GM21447 (cell line): ENCODE measurements around the gene PDSS1.
A peak's percentile ranks its signal among the peaks of the same experiment; 100 is the strongest.
"Not testable (repeated sequence)": the region's sequence is repeated elsewhere in the genome, so short reads cannot be mapped to it uniquely, and the experiment has no call there.

ENCODE experiments used
- ATAC-seq: cut with Tn5 transposase; IDR thresholded peaks from one replicate; pipeline ENCODE4 v1.9.1; 2021; ENCODE audit not compliant: unreplicated experiment

PDSS1 gene, protein sequence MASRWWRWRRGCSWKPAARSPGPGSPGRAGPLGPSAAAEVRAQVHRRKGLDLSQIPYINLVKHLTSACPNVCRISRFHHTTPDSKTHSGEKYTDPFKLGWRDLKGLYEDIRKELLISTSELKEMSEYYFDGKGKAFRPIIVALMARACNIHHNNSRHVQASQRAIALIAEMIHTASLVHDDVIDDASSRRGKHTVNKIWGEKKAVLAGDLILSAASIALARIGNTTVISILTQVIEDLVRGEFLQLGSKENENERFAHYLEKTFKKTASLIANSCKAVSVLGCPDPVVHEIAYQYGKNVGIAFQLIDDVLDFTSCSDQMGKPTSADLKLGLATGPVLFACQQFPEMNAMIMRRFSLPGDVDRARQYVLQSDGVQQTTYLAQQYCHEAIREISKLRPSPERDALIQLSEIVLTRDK

DNA sequence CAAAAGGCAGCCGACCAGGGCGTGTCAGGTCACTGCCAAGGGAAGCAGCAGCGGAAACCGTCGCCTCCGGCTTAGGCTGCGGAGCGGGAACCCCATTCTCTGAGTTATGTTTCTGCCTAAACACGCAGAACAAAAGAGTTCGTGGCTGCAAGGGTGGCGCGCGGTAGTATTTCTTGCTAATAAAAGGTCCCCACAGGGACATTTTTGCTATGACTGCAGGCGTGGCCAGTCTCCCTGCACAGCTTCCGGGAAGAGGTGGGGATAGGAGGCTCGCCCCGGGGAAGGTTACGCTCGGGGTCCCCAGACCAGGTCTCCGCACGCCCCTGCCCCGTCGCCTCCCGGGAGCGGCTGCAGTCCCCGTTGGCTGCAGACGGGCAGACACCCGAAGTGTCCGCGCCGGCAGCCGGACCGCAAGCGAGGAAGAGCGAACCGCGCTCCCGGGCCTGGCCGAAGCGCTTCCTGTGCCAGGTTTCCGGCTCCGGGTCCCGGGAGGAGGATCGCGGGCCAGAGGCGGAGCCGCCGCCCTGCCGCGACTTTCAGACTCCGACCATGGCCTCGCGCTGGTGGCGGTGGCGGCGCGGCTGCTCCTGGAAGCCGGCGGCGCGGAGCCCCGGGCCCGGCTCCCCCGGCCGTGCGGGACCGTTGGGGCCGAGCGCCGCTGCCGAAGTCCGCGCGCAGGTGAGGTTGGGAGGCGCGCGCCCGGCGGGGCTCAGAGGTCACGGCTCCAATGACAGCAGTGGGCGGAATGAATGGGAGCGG is at the start of gene PDSS1:
TSS of gene PDSS1 (plus strand) at position 539 of the 759 bp plus-strand sequence. CDS start at position 550, 11 bp downstream.
- peak; percentile 76 for ATAC-seq

DNA sequence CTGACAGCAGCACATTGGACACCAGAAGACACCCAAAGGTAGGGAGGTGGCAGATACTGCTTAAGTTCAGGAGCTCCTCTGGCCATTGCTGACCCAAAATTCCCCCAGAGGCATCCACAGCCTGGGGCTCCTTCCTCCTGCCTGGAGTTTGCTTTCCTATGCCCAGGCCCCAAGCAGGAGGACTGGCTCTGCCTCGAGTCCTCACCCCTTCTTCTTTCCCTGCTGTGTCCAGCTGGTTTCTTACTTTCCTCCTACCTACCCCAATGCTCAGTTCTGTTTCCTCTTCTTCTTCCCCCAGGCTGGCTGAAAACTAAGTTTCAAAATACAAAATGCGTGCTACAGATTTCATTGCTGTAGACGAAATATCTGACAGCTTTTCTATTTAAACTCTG is 49.3 kb upstream of the PDSS1 start:
- ATAC-seq = not testable (repeated sequence)

DNA sequence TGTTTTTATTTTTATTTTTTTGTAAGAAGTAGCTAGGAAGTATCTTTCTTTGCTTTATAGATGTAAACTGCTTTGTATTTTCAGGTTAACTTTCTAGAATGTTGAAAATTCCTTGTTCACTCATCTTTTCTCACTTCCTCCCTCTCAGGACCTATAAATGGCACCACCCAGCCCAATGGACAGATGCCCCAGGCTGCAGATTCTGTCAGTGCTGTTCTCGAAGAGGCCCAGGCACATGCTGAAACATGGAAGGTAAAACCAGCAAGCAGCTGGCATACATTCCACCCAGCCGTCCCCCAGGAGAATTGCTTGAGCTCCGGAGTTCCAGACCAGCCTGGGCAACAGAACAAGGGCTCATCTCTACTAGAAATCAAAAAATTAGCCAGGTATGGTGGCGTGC is 47.1 kb upstream of the PDSS1 start:
- ATAC-seq = no peak

DNA sequence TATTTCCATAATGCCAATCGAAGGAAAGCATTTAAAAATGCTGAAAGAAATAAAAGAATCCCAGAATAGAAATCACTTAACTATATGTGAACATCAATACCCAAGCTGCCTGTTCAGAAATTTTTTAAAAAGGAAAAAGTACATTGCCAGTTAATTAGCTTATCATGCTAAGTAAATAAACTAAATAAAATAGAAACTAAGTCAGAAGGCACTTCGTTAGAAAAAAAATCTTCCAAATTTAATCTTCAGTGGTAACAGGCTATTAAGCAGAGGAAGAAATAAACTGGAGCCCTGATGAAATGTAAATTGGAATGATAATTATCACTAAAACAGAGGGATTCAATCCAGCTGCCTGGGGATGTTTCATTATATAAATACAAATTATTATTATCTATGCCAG is 46.0 kb upstream of the PDSS1 start:
- not testable (repeated sequence) for ATAC-seq

DNA sequence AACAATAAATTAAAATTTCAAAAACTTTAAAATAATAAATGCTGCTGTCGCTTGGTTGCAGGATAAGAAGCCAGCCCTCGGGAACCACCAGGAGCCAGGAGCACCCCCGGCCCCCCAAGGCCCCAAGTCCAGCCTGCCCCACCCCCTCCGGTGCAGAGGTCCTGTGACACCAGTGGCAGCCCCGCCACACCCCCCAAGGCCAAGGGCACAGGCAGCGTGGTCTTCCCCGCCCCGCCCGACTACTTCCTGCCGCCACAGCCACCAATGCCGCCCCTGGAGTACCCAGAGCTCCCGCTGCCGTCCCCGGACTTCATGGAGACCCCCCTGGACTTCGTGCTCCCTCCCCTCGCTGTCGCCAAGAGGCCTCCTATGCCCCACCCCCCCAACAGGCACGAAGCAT is 44.5 kb upstream of the PDSS1 start:
- ATAC-seq = no peak

DNA sequence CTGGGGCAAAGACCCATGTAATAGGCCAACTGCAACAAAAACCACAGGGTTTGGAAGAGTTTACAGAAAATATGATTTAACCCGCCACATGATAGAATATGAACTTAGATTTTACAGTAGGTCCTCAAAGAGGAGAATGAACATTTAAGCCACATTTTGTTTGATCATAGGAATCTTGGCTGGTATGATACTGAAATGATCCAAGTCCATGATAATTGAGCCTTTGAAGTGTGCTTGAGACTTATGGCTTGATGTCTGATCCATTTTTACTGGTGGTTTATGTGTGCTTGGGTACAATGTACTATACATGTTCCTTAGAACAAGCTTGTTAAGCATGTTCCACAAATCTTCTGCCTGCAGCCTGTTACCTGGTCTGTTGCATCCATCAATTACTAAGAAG is 41.8 kb upstream of the PDSS1 start:
- no peak for ATAC-seq

DNA sequence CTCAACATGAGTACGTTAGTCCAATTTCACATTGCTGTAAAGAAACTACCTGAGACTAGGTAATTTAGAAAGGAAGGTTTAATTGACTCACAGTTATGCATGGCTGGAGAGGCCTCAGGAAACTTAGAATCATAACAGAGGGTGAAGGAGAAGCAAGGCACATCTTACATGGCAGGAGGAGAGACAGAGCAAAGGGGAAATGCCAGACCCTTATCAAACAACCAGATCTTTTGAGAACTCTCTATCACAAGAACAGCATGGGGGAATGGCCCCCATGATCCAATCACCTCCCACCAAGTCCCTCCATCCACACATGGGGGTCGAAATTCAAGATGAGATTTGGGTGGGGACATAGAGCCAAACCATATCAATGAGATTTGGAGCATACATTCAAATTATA is 34.6 kb upstream of the PDSS1 start:
- no peak for ATAC-seq

DNA sequence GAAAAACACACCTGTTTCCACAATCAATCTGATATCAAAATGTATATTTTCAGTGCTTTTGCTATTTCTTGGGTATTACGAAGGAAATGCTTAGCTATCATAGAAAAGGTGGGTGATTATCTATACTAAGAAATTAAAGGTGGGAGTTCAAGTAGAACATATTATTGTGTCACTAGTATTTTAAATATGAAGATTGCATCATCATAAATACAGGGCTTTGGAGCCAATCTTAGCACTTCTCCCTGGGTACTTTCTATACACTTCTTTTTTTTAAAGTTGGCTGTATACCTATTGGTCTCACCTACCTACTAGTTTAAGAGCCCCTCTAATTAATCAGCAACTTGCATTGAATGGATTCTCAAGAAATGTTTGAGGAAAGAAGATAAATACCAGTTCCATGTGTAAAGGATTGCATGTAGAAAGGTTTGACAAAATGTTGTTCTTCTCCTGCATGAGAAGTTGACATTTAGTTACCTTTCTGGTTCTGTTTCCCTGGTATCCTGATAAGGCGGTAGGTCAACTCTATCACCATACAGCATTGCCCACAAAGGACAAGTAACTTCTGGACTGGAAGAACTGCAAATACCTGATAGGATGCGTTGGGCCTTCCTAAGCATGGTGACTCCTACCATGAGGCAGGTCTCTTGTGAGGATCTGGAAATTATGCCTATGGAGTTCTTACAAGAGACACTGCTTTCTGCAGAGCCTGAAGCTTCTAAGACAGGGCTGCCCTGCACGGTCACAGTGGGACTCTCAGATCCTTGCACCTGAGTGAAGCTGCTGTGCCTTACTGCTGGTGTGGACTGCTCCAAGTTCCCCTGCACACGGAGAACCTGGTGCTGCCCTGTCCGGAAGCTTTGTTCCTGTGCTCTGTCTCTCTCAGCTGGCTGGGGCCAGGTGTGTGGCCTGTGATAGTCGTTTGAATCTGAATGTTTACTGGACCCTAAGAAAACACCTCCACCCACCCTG is 32.1 kb upstream of the PDSS1 start:
- ATAC-seq = no peak

DNA sequence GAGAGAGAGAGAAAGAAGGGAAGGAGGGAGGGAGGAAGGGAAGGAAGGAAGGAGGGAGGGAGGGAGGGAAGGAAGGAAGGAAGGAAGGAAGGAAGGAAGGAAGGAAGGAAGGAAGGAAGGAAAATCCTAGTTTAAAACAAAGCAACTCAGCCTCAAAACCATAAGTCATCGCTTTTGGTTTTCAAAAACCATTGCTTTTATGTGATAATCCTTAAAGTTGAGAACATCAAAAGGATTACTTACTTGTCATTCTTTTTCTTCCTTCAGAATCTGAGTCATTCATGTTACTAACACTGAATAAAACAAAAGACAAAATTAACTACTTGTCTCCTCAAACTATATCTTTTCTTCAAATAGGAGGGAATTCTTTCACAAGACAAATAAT is 21.6 kb upstream of the PDSS1 start:
- ATAC-seq = no peak

DNA sequence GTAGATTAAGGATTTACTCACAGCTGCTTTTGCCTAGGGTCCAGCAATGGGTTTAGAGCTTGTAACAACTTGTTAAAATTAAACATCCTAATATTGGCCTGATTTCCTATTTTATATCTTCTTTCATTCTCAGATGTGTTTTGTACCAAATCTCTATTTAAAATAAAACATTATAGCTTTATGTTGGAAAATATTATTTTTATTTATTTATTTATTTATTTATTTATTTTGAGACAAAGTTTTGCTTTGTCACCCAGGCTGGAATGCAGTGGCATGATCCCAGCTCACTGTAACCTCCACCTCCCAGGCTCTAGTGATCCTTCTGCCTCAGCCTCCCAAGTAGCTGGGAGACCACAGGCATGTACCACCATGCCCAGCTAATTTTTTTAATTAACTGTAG is 17.9 kb upstream of the PDSS1 start:
- no peak for ATAC-seq

DNA sequence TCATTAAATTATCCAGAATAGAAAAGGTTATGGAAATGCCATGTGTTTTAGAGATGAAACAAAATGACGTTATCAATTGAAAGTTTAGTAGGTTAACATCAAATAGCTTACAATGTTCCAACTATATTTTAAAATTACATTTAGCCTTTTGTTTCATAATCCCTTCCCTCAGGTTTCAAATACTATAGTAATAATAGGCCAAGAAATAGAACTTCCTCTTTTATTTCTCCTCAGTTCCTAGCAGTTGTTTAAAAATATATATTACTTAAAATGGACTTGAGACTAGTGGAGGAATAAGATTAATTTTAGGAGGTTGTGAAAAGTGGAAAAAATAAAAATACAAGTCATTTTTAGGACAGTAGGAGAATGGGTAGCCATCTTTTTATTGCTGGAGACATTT is 16.4 kb upstream of the PDSS1 start:
- no peak for ATAC-seq

DNA sequence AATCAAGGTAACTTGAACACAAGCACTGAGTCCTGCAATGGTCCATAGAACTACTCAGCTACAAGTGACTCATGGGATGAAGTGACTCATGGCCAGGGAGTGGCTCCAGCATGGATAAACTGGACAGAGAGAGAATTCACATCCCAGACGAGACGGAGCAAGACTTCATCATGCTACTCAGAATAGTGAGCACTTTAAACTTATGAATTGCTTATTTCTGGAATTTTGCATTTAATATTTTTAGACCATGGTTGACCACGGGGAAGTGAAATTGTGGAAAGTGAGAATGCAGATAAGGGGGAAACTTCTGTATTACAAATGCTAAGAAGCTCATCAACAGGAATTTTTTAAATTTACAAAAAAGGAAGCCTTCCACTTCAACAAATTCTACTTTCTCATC is 15.5 kb upstream of the PDSS1 start:
- ATAC-seq = not testable (repeated sequence)

DNA sequence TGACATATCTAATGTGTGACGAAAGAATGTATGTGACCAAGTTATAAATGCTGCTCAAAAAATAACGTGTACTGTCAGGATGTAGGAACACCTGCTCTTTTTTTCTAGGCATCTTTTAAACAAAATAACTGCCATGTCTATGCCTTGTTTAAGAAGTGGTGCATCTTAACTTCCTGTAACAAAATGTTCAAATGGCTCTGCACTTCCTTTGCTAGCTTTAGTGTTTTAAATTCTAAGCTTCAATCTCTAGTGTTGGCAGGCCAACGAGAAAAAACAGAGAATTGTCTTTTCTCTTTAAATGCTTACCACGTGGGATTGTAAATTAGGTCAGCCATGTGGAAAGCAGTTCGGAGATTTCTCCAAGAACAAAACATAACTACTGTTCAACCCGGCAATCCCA is 14.6 kb upstream of the PDSS1 start:
- no peak for ATAC-seq

DNA sequence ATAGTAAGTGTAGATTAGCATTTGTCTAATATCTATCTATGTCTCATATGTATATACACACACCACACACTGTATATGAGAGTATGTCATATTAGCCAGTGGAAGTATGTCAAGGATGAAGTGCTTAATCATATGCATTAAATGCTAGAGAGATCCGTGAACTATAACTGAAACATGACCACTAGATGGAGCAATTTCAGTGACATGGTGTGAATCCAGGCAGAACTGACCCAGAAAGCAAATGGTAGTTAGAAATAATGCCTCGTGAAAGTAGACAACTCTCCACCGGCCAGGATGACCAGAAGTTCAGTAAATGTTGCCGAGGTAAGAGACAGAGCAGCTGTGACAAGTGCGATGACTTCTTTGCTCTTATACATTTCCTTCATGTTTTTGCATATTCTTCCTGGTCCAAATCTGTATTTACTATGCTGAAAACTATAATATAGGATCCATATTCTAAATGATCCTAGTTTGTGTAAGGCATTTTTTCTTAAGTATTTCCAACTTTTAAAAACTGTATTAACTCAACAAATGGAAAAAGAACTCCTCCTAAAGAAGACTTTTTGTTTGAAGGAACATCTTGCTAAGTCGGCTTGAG is 12.7 kb upstream of the PDSS1 start:
- peak; percentile 91 for ATAC-seq

DNA sequence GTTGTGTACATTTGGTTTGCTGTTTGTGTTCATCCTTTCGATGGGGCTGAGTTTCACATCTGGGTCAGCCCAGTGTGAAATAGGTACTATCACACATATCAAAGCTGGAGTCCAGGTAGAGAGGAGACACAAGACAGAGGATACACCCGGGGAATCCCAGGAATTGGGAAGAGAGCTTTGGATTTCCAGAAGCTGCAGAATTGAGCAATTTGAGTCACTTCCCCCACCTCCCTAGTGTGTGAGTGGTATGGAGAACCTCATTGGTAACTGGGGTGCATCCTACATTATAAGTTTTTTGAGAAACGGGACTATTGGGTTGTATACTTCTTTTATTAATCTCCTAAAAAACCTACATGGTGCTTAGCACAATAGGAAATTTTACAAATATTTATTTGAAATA is 12.1 kb upstream of the PDSS1 start:
- ATAC-seq = no peak

DNA sequence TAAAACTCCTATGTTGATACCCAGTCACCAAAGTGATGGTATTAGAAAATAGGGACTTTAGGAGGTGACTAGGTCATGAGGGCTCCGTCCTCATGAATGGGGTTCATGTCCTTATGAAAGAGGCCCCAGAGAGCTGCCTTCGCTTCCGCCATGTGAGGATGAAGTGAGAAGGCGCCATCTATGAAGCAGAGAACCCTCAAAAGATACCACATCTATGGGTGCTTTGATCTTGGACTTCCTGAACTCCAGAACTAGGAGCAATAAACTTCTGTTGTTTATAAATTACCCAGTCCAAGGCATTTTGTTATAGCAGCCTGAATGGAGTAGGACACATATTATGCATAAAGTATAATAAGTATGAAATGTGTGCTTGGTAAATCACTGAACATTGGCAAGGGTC is 8.1 kb upstream of the PDSS1 start:
- no peak for ATAC-seq

DNA sequence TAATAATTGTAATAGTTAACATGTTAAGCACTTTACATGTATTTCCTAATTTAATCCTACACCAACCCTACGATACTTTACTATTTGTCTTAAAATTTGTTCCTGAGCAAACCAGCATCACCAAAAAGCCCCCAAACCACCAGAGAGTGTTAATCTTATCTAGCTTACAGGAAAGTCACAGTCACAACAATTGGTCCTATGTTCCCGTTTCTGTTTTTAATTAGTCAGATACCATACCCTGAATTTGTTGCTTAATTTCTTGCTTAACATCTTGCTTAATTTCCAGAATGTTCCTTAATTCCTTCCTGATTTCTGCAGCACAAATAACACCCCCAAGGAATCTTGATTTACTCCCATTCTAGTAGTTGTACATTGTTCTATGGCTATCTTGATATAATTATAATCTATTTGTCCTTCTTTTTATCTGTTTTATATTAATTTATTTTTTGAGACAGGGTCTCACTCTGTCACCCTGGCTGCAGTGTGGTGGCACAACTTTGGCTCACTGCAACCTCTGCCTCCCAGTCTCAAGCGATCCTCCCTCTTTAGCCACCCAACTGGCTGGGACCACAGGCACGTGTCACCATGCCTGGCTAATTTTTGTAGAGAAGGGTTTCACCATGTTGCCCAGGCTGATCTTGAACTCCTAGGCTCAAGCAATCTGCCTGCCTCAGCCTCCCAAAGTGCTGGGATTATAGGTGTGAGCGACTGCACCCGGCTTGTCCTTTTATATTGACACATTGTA is 6.6 kb upstream of the PDSS1 start:
- ATAC-seq = no peak

DNA sequence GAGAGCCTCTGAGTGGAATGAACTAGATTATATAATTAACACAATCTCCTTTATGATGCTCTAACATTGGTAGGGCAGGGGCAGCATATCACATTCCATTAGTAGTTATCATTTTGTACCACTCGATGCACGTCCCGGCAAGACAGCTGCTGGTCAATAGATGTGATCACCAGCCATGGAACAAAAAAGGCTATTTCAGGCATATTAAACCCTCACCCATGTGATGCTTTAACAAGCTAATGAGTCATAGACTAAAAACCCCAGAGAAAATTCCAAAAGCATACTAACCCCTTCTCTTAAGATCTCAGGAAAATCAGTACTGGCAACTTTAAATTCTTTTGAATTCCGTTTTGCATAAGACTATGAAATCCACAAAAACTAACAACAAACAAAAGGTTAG is 3.0 kb upstream of the PDSS1 start:
- not testable (repeated sequence) for ATAC-seq

DNA sequence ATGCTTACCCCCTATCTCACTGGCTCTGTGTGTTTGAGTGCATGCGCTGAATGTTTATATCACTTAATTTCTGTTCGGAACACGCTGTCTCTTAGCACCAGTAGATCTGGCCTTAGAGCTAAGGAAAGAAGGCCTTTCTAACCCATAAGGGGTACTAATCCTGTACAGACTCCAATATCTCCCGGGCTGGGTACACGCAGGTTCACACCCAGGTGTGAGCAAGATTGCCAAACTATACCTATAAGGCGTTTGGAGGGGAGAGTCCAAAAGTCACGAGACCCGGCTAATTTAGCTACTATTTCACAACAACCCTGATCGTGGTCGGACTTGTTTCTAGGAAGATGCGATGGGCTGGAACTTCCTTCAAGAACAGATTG is 727 bp upstream of the PDSS1 start:
- ATAC-seq = no peak

DNA sequence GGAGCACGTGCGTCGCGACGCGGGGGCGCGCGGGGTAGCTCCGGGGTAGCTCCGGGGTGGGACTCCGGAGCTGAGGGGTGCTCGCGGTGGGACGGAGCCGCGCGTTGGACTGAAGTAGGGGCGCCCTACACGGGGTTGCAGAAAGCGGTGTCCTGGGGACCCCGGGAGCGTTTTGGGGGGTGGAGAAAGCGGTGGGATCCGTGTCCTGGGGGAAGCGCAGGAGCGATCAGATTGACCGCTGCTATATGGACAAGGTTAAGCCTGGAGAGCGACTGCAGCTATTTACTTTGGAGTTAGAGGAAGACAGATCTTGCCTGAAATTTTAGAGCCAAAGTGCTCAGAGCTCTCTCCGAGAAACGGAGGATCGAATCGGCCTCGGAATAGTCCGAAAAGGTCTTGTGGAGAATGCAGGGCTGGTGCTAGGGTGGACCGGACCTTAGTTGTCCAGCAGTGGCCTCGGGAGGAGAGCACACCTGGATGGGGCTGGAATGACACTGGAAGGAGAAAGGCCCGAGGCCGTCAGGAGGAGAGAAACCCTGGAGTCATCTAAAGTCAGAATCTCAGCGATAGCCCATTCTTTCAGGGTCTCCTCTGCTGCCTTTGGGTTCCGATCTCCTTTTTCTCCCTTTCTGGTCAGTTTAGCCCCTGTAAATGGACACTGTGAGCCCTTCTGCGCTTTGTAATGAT is 564 bp downstream of the PDSS1 start:
- no peak for ATAC-seq
